Stimulated activated CD8-positive, alpha-beta memory T cell treated with anti-CD3 and anti-CD28 coated beads, Interleukin-12 subunit alpha, Interleukin-12 subunit beta, amount 100 ng/mL, for 1 hour (primary cell): ENCODE measurements around the gene RNF14.
"Not testable (repeated sequence)": the region's sequence is repeated elsewhere in the genome, so short reads cannot be mapped to it uniquely, and the experiment has no call there.

Source experiments
- DNase-seq: peaks from one replicate; pipeline ENCODE4 v3.0.0-alpha.2; 2020; ENCODE audit warnings: low read depth

The RNF14 gene, protein sequence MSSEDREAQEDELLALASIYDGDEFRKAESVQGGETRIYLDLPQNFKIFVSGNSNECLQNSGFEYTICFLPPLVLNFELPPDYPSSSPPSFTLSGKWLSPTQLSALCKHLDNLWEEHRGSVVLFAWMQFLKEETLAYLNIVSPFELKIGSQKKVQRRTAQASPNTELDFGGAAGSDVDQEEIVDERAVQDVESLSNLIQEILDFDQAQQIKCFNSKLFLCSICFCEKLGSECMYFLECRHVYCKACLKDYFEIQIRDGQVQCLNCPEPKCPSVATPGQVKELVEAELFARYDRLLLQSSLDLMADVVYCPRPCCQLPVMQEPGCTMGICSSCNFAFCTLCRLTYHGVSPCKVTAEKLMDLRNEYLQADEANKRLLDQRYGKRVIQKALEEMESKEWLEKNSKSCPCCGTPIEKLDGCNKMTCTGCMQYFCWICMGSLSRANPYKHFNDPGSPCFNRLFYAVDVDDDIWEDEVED

DNA sequence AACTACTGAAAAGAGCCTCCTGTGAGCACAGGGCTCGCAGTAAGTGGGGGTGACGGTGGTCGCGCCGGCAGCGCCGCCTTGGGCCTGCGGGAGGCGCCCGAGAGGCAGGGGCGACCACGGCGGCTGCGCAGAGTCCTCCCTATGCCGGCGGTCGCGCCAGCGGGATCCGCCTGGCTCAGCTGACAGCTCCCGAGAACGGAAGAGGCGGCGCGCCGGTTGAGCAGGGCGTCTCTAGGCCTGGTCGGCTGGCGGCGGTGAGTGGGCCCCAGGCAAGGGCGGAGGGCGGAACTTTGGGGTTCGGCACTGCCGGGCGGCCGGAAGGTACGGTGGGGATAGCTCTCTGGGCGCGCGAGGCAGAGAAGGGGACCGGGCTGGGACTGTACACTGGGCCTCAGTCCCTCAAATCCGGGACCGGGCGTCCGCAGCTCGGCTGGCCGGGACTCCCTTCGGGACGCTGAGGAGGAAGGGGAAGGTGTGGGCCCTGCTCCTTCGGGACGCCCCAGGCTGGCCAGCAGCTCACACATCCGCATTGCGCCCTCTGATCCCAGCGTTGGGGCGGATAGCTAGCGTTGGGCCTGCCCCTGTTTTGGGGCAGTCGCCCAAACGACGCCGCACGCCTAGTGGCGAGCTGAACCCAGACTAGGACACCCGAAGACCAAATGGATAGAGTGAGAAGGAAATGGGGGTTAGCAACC lies at the start of gene RNF14:
Gene RNF14, plus strand, starts transcription at position 192 of the 695 bp plus-strand sequence. CDS start 4,484 bp downstream, outside the sequence.
- DNase-seq: peak; percentile 83

DNA sequence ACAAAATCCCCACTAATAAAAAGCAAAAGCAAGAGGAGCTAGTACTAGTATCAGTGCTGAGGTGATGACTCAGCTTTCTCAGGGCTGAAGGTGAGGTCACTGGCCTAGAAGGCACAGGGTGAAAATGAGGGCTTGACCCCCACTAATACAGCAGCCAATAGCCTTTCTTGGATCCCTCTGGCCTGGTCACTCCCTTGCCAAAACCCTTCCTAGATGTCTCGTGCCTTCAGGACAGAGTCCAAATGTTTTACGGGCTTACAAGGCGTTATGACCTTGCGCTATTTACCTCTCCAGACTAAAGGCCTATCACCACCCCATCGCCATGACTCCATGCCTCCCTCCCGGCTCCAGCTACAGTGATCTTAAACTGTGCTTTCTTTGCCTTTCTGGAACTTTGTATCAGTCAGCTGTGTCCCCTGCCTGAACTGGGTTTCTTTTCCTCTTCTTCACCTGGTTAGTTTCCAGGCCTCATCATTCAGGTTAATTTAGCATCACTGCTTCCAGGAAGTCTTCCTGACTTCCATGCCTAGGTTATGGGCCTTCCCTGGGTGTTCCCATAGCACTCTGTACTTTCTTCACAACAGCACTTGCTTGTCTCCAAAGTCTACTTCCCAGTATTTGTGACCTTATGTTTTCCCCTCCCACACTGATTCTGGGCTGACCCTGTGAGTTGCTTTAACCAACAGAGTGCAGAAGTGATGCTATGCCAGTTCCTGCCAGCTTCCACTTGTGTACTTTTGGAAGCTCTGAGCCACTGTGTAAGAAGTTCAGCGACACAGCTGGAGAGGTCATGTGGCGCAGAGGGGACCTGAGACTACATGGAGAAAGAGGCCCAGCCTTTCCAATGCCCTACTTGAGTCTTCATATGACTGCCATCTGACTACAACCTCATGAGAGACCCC lies 49.4 kb upstream of the RNF14 start:
- DNase-seq: no peak

DNA sequence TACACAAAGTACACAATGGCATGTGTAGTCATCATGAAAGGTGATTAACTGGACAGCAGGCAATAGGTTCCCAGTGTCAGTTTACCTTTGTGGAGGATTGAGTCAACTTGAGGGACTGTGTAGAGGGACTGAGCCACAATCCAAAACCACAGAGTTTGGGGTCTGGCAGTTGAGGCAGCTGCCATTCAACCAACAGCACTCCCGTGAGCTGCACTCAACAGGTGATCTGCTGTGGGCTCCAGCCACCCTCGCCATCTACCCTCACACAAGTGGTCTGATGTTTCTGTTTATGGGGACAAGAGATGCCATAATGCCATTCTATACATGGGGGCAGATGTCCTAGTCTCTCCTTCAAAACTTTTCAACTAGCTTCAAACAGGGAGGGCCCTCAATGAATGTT lies 48.1 kb upstream of the RNF14 start:
- no peak for DNase-seq

DNA sequence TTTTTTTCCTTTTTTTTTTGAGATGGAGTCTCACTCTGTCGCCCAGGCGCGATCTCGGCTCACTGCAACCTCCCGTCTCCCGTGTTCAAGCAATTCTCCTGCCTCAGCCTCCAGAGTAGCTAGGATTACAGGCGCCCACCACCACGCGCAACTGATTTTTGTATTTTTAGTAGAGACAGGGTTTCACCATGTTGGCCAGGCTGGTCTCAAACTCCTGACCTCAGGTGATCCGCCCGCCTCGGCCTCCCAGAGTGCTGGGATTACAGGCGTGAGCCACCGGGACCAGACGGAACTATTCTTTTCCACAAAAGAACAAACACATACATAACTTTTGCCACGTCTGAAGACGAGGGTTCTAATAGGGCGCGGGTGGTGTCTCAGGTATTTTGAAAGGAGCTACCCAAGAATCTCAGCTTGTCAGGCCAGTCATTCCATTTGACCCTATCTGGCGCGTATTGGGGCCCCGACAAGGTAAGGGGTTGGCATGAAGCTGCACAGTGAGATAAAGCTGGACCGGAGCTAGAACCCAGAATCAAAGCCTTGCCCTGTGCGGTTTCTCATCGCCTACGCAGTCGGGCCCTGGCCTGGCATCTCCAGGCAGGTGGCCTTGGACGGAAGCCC lies 46.0 kb upstream of the RNF14 start:
- not testable (repeated sequence) for DNase-seq

DNA sequence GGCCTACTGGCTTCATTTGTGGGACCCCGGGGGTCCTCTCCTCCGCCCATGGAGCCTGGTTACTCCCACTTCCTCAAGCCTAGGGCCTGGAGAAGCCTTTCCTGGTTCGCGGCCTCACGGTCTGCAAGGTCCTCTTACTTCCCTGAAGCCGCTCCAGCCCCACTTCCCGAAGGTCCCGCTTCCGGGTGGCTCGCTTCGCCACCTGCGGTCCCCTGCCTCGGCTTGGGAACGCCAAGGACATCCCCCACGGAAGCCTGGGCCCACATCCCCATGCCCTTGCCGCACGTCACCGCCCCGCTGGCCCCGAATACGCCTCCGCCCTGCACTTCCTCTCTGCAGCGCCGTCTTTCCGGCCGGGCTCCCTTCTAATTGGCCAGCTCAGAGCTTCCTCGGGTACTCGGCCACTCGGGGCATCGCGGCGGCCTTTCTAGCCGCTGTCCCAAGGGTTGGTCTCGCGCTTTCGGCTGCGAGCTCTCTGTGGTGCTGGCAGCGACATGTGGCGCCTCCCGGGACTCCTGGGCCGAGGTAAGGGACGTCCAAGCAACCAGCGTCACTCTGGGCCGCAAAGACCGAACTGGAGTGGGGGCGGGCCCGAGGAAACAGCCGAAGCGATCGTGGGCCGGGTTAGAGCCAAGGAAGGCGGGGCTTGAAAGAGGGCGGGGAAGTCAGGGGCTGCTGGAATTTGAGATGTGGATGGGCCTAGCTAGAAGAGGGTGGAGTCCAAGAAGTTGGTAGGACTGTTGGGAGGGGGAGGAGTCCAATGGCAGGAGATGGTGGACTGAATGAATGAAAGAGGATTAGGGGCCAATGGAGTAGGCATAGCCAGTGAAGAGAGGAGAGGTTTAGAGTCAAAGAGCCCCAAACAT lies 45.2 kb upstream of the RNF14 start, which contains the start of gene DELE1:
Gene DELE1, plus strand, starts transcription at position 424 of the 866 bp plus-strand sequence. Its CDS starts 71 bp downstream, at position 495.
- DNase-seq: peak; percentile 90

DNA sequence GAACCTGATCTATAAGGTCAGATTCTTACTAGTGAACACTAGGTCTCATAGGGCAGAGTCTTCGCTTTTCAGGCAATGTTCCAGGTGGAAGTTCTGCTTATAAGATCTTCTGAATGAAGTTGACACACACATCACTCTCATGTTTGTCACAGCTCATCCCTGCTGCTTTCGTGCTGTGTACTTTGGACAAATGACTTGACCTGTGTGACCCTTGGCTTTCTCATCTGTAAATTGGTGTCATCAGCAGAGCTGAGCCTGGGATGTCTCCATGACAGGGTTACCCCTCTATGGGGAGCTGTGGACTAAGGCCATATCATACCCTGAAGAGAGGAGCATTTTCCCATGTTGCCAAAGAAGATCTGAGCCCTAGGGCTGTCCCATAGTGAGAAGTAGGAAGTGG lies 42.5 kb upstream of the RNF14 start:
- no peak for DNase-seq

DNA sequence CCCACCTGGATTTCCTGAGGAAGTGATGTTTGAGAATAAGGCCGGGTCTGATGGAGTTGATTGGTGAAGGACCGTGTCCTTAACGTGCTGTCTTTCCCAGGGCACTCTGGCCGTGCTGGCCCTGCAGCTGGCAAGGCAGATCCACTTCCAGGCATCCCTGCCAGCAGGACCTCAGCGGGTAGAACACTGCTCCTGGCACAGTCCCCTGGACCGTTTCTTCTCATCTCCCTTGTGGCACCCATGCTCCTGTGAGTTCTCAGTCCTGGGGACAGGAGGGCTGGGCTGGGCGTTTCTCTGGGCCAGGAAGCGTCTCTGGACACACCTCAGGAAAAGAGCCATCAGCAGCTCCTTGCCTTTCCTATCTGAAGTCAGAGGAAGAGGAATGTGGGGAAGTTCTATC lies 40.9 kb upstream of the RNF14 start:
- DNase-seq: no peak

DNA sequence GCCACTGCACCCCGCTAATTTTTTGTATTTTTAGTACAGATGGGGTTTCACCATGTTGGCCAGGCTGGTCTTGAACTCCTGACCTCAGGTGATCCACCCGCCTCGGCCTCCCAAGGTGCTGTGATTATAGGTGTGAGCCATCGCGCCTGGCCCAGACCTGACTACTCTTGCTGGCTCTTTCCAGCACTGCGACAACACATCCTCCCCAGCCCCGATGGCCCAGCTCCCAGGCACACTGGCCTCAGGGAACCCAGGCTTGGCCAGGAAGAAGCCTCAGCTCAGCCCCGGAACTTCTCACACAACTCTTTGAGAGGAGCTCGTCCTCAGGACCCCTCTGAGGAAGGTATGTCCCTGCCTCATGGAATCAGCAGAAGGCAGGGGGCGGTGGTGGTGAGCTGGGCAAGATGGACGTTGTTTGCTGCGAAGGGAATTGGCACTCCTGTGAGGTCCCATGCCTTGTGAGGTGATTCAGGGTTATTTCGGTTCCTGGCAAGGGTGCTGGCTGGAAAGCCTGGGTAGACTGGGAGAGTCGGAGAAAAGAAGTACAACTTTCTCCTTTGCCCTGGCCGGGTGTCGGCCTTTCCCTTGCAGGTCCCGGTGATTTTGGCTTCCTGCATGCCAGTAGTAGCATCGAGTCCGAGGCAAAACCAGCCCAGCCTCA lies 39.4 kb upstream of the RNF14 start:
- no peak for DNase-seq

DNA sequence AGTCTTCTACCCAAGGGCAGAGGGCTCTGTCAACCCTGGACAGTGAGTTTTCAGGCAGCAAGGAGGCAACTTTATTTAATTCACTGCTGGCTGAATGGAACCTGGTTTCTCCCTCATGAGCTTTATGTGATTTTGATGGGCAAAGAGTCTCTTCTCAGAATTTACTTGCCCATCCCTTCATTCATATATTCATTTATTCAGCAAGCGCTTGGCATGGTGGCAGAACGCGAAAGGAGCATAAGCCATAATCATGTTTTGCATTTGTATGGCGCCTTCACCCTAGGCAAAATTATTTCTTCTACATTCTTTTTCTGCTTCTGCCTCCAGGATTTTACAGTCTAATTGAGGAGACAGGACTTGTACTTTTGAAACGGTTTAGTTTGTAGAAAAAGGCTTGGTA lies 37.2 kb upstream of the RNF14 start:
- no peak for DNase-seq

DNA sequence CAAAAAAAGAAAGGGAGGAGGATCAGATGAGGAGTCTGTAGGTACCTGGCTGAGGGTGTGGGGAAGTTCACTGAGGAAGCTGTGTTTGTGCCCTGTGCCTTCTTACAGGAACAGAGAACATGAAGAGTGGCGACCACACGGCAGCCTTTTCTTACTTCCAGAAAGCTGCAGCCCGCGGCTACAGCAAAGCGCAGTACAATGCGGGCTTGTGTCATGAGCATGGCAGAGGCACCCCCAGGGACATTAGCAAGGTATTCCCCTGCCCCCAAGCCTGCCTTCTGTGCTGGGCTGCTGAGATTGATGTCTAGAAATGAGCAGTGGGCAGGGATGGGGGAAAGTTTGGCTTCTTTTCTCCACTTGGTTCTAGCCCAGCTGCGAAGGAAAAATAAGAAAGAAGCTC lies 35.8 kb upstream of the RNF14 start:
- DNase-seq: no peak

DNA sequence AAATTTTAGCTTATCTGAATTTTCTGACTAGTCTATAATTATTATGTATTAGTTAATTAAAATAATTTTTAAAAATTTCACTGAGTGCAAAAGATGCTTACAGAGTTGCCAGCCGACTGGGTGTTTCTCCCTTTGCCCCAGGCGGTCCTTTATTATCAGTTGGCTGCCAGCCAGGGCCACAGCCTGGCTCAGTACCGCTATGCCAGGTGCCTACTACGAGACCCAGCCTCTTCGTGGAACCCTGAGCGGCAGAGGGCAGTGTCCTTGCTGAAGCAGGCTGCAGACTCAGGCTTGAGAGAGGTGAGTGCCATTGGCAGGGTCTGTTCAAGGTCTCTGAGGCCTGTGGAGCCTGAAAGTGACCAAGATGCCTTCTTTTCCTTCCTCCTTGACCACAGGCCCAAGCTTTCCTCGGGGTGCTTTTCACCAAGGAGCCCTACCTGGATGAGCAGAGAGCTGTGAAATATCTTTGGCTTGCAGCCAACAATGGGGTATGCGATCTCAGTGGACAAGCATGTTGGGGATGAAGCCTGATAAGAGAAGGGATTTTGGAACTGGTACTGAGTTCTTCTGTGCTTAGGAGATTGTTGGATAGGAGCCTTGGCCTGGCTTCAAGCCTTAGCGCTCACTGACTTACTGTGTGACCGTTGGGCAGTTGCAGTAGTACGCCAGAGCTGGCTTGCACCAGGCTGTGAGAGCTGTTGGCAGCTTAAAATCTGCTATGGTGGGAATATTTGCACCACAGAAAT lies 34.6 kb upstream of the RNF14 start:
- DNase-seq: no peak

DNA sequence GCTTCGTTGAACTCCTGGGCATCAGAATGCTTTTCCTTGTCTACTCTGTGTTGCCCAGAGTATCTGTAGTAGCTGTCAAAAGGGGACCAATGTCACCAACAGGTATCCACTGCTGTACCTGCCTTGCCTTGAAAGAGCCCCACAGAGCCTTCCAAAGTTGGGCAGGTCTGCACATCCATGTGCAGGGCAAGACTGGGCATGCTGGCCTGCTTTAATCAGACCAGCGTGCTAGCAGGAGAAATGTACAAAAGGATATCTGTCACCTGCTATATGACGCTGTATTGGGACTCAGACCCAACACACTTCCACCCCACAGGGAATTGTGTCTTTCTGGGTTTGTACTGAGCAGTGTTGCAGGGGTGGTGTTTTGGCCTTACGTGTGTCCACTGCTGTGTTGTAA lies 33.4 kb upstream of the RNF14 start:
- DNase-seq: no peak

DNA sequence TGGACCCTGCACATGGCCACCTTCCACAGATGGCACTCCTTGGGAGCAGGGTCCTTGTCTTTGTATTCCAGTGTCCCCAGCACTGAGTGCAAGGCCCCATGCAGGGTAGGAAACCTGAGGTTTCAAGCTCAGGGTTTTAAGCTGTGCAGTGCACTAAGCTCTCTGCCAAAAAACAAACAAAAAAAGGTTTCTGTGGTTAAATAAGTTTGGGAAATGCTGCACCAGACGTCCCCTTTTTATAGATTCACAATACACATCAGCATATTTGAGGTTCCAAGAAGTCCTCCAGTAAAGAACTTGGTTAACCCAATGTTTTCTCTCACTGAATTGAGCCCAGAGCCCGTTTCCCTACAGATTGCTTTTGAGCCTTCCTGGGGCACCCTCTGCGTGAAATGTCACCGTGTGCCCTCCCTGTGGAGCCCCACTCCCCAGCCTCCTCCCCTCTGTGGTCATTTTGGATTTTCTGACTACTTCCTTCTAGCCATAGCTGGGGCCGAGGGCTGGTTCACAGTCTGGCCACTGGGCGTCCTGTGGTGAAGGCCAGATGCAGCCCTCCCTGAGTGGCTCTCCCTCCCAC lies 28.1 kb upstream of the RNF14 start:
- no peak for DNase-seq

DNA sequence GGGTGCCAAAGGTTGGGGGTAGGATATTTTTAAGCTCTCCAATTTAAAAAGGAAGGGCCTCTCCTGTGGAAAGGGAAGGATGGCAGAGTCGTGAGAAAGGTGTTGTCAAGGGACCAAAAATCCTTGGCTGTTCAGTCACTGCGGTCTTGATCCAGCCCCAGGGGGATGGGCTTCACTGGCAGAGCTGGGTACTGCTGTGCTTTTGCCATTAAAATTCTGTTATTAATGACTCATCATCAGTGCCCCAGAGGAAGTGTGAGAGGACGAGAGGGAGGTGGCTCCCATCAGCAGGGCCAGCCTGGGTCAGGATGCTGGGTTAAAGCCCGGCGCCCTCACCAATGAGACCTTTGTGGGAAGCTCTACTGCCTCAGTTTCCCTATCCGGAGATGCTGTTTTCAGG lies 27.6 kb upstream of the RNF14 start:
- DNase-seq: no peak

DNA sequence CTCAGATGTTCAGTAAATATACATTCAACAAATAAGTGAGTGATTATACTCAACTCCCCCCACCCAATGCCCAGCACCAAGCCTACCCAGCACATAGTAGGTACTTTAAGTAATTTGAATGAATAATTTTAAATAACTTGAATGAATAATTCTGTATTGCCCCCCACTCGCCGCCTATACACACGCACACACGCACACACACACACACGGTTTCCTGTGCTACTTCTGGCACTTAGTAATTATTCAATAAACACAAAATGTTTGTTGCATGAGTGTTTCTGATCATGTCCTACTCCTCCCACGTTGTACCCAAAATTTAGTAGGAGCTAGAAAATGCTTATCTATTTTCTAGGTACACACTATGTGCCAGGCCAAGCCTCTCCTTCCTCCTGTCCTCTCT lies 27.1 kb upstream of the RNF14 start:
- no peak for DNase-seq

DNA sequence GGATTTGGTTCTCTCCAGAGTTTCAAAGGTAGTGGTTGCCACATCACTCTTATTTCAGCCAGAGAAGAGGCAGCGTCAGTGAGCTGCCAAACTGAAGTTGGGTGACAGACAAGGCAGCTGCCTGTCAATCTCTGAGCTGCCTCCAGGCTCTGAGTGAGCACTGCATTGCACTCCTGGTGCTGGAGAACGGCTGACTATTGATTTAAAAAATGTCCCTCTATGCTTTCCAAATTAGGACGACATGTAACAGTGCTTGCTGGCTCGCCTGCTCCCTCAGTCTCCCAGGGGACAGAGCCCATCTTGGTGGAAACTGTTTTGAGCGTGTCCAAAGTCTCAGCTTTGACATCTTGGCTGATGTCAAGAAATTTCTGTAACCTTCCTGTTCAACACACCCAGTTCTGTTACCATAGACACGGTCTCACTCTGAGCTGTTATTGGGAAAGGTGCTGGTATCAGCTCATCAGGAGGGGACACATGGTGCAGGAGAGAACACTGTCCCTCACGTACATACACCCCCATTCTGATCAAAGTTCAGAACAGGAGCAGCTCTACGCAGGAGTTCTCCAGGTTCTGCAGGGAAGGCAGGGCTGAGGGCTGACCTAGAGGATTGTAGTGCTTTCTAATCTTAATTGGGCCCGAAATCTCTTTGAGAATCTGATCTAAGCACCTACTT lies 26.6 kb upstream of the RNF14 start:
- no peak for DNase-seq

DNA sequence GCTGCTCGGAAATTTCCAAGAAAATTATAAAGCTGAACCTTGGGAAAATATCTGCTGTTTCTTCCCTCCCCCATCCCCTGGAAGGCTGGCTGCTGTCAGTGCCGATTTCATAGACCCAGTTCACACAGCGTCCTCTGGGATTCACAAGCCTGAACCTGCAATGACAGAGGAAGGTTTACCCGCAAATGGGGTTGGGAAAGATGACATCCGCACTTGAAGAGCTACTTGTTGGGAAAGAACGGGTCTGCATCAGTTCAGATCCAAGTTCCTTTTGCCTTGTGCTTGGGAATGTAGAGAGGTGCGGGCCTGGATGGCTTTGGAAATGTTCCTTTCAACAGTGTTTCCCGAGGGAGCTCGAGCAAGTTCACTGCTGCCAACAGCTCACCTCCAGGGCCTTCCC lies 24.8 kb upstream of the RNF14 start:
- DNase-seq: no peak

DNA sequence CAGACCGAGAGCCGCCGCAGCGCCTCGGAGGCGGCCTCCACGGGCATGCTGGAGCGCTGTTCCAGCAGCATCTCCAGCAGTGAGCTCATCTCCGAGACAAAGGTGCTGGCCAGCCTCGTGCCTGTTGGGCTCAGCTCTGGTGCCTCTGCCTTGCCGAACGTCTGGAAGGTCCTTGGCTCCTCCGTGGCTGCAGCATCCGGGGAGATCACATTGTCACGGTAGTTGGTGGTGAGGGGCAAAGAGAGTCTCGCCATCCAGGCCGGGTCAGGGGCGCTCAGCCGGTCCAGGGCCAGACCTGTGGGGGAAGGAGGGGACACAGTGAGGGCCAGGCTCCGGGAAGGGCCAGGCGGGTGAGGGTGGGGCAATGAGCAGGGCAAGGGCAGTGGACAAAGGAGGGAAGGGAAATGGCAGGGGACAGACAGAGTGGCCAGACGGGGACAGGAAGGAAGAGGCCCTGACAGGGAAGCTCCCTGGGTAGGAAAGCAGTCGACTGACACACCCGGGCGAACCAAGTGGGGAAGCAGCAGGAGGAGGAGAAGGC lies 23.3 kb upstream of the RNF14 start:
- DNase-seq: no peak
